Lower lobe of right lung (tissue), 2 donors: ENCODE data around the gene EVX2. TPM values are rescaled to one million over a fixed set of nuclear protein-coding genes. Genes with fewer than 3 reads are reported as not detected.

Experiments used
- ATAC-seq, 2 donors: fragments of 200-7000 bp; cut with Tn5 transposase; one replicate each; pipeline ENCODE4 v1.9.1; 2020 to 2022; ENCODE audit warnings: mild to moderate bottlenecking in 2 of 2, moderate library complexity in 2 of 2
- DNase-seq: peaks from one replicate; pipeline ENCODE4 v3.0.0-alpha.2; 2020
- H3K27ac ChIP-seq: fragments of 200-600 bp; one replicate; pipeline ENCODE4 v1.8.0; 2022
- H3K27me3 ChIP-seq: fragments of 200-600 bp; one replicate; pipeline ENCODE4 v1.8.0; 2022; ENCODE audit warnings: low read depth
- H3K36me3 ChIP-seq: fragments of 200-600 bp; one replicate; pipeline ENCODE4 v1.8.0; 2022; ENCODE audit warnings: mild to moderate bottlenecking
- H3K4me1 ChIP-seq: fragments of 200-600 bp; one replicate; pipeline ENCODE4 v1.8.0; 2022
- H3K4me3 ChIP-seq: fragments of 200-600 bp; one replicate; pipeline ENCODE4 v1.8.0; 2022; ENCODE audit warnings: mild to moderate bottlenecking
- H3K9me3 ChIP-seq: fragments of 200-600 bp; one replicate; pipeline ENCODE4 v1.8.0; 2022
- CTCF ChIP-seq: fragments of 200-600 bp; IDR thresholded peaks from one replicate; pipeline ENCODE4 v1.8.0; 2022; ENCODE audit warnings: antibody characterized with exemption, mild to moderate bottlenecking
- intact Hi-C: fragments of 100-400 bp; cut with DNase I; formaldehyde crosslinking; loops from one replicate; pipeline ENCODE4 v1.11.0; 2022
- total RNA-seq: library from RNA; stranded (reverse); fragmentation: NEBNext Ultra II Directional; extraction: Animal tissue kit (Norgen Biotek cat#: 25700); gene quantifications from one replicate; pipeline ENCODE4 v1.2.1, GENCODE V29; 2021
- donor health status: DM: no; HTN: yes; CAD: no; lungs with severe emphysema.

The EVX2 gene
- total RNA-seq, 1 donor from 2014 or later: not detected

DNA sequence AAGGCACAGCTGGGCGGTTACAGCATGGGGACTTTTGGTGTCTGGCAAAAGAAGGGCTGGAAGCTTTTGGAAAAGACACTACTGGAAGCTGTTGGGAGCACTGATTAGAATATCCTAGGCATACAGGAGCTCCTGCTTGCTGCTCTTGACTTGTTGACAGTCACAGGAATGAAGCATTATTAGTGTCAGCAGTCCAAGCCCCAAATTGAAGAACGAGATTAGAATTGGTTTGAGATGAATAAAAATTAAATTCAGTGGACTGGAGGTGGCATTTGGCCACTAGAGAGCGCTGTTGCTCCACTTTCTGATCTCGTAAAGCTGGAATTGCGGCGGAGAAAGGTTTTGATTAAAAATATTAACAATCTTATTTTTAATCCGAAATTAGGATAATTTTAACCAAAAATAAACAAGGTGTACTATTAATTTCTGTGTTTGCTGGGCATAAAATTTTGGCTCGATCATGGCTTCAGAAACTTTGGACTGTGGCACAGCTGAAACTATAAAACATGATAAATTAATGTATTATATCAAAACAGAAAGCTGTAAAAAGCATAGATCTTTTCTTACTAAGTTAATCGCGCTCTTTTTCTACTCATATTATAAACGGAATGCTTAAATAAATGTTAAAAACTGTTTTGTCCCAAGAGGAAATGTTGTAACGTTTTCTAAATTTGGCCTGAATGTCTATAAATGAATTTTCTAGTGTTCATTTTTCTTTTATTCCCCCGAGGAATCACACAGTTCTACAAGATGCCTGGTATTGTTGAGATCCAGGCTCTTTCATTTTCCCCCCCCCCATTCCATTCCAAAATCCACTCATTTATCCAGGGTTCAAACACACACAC, 43.4 kb upstream of the EVX2 start:
- Histone ChIP-seq H3K27me3 (peaks cover 96% of the 10 kb centered on the region), H3K9me3 (no peaks in the 10 kb centered on the region), H3K4me3 (no peak overlapping the region), H3K27ac (no peak overlapping the region), H3K36me3 (no peaks in the 10 kb centered on the region), H3K4me1 (peaks cover 29% of the 10 kb centered on the region)
- TF ChIP-seq CTCF: peak; percentile 91
- no peak for ATAC-seq
- intact Hi-C loops: loop anchor here (5.0 kb wide), 2 partner anchors 510 to 525 kb away; no protein-coding TSS in a partner anchor
- no peak for DNase-seq

DNA sequence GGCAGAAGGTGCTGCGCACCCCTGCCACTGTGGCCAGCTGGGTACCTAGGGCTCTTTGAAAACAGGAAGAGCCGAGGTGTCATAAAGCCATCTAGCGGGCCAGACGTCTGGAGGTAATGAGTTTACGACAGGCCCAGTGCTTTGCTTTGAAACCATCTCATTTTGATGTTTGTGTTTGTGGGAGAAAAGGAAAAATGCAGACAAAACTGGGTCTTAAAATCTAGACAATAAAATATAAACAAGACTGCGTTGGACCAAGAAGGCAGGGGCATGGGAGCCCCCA, 42.0 kb upstream of the EVX2 start:
- peaks cover 26% of the 10 kb centered on the region for H3K4me1 ChIP-seq
- ATAC-seq: no peak
- no peak overlapping the region for H3K4me3 ChIP-seq

GRCh38 chr2:176124947-176125771, 41.4 kb upstream of the EVX2 start:
- intact Hi-C loops: loop anchor here (5.0 kb wide), 2 partner anchors 512 to 527 kb away; no protein-coding TSS in a partner anchor
- Histone ChIP-seq H3K27ac (no peak overlapping the region), H3K27me3 (peaks cover 96% of the 10 kb centered on the region), H3K4me1 (peaks cover 26% of the 10 kb centered on the region), H3K36me3 (no peaks in the 10 kb centered on the region), H3K9me3 (no peaks in the 10 kb centered on the region), H3K4me3 (no peak overlapping the region)
- no peak for TF ChIP-seq CTCF
- ATAC-seq (no peak), DNase-seq (no peak)

More for the DNA sequence above, 42.0 kb upstream of the EVX2 start:
- no peaks in the 10 kb centered on the region for H3K9me3 ChIP-seq
- no peaks in the 10 kb centered on the region for H3K36me3 ChIP-seq
- TF ChIP-seq CTCF: no peak
- DNase-seq: no peak
- peaks cover 96% of the 10 kb centered on the region for H3K27me3 ChIP-seq
- intact Hi-C loops: loop anchor here (5.0 kb wide), 2 partner anchors 512 to 527 kb away; no protein-coding TSS in a partner anchor
- no peak overlapping the region for H3K27ac ChIP-seq

DNA sequence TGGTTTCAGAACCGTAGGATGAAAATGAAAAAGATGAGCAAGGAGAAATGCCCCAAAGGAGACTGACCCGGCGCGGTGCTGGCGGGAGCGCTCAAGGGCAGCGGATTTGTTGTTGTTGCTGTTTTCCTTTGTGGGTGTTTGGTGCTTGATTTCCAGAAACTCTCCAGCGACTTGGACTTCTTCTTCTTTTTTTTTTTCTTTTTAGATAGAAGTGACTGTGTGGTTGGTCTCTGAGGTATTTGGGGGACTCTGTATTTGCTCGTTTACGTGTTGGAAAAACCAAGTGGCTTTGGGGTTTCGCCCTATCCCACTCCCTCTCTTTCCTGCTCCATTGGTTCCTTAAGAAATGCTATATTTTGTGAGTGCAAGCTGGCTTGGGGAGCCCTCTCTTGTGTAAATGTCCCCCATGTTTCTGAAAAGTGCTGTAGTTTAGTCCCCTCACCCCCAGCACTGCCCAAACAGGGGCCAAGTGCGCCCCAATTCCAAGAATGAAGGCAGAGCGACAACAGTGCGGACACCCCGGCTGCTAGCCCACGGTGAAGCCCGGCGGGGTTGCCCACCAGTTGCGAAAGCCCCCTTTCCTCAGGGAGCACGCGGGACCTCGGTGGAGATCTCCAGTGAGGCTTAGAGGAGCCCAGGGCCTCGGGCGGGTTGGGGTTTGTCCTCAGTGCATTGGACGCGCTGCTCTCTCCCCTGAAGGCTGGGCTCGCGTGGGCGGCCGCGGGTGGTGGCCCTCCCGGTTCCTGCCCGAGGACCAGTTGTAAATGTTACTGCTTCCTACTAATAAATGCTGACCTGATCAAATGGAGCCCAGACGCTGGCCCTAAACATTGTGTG, 40.6 kb upstream of the EVX2 start:
- Histone ChIP-seq H3K27me3 (peaks cover 98% of the 10 kb centered on the region), H3K36me3 (no peaks in the 10 kb centered on the region), H3K4me3 (no peak overlapping the region), H3K4me1 (peaks cover 22% of the 10 kb centered on the region), H3K27ac (no peak overlapping the region), H3K9me3 (no peaks in the 10 kb centered on the region)
- no peak for TF ChIP-seq CTCF
- intact Hi-C loops: no loop called here
- ATAC-seq (no peak), DNase-seq (no peak)

- no peak for DNase-seq
- Histone ChIP-seq H3K9me3 (no peaks in the 10 kb centered on the region), H3K27ac (no peak overlapping the region), H3K27me3 (peaks cover 98% of the 10 kb centered on the region), H3K4me1 (peaks cover 14% of the 10 kb centered on the region), H3K36me3 (no peaks in the 10 kb centered on the region), H3K4me3 (peak overlapping the region; percentile 41)
- intact Hi-C loops: no loop called here
- no peak for ATAC-seq
- TF ChIP-seq CTCF: no peak
Measured at GRCh38 chr2:176123411-176124109, 39.8 kb upstream of the EVX2 start.
